ENCODE measurements around the gene SASH1.

- TF ChIP-seq POLR2A (IDR thresholded peaks at IDR 0.05), result no peak
- TF ChIP-seq, protein P1, sequence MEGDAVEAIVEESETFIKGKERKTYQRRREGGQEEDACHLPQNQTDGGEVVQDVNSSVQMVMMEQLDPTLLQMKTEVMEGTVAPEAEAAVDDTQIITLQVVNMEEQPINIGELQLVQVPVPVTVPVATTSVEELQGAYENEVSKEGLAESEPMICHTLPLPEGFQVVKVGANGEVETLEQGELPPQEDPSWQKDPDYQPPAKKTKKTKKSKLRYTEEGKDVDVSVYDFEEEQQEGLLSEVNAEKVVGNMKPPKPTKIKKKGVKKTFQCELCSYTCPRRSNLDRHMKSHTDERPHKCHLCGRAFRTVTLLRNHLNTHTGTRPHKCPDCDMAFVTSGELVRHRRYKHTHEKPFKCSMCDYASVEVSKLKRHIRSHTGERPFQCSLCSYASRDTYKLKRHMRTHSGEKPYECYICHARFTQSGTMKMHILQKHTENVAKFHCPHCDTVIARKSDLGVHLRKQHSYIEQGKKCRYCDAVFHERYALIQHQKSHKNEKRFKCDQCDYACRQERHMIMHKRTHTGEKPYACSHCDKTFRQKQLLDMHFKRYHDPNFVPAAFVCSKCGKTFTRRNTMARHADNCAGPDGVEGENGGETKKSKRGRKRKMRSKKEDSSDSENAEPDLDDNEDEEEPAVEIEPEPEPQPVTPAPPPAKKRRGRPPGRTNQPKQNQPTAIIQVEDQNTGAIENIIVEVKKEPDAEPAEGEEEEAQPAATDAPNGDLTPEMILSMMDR (IDR thresholded peaks at IDR 0.05), result no peak
These were observed 2.5 kb downstream of the SASH1 start for GRCh38 chr6:148345176-148345575.

Measured in ovary (tissue), 3 donors.